Testis (tissue), 3 donors: ENCODE data around the gene PI4KB. TPM values are rescaled to one million over a fixed set of nuclear protein-coding genes. Genes with fewer than 3 reads are reported as not detected.

Experiments used
- DNase-seq: peaks from one replicate; pipeline ENCODE4 v3.0.0-alpha.2; 2019
- H3K27ac ChIP-seq, 2 donors: fragments of 200-600 bp; sonication (generic); one replicate each; pipeline ENCODE4 v1.5.1; 2019
- H3K27me3 ChIP-seq: fragments of 200-600 bp; sonication (generic); one replicate; pipeline ENCODE4 v1.5.1; 2019
- H3K36me3 ChIP-seq: fragments of 200-600 bp; sonication (generic); one replicate; pipeline ENCODE4 v1.5.1; 2017; ENCODE audit warnings: low read depth; ENCODE audit errors: missing control alignments
- H3K4me1 ChIP-seq: fragments of 200-600 bp; sonication (generic); one replicate; pipeline ENCODE4 v1.5.1; 2019
- H3K4me3 ChIP-seq, 2 donors: fragments of 200-600 bp; sonication (generic); one replicate each; pipeline ENCODE4 v1.5.1; 2017 to 2019
- H3K9me3 ChIP-seq: fragments of 200-600 bp; sonication (generic); one replicate; pipeline ENCODE4 v1.5.1; 2017
- CTCF ChIP-seq, 3 experiments: fragments of 450-650 bp in 2 of 3; fragments of 200-600 bp in 1 of 3; sonication (generic) in 1 of 3; IDR thresholded peaks; one replicate each; pipeline ENCODE4 v1.5.1; 2016 to 2019; ENCODE audit warnings: antibody characterized with exemption in 3 of 3, mild to moderate bottlenecking in 2 of 3, moderate library complexity in 1 of 3
- POLR2A ChIP-seq: fragments of 450-650 bp; IDR thresholded peaks from one replicate; pipeline ENCODE4 v1.6.1; 2017; ENCODE audit warnings: antibody characterized with exemption, mild to moderate bottlenecking, moderate library complexity
- WGBS, 2 donors: methylation state at CpG; one replicate each; pipeline ENCODE4 v1.1.5; 2018; 5-methylcytosine and 5-hydroxymethylcytosine counted together
- intact Hi-C: fragments of 100-400 bp; cut with DNase I; formaldehyde crosslinking; loops from one replicate; pipeline ENCODE4 v1.15.1; 2023; ENCODE audit warnings: low total_unique reads
- polyA plus RNA-seq: library from polyadenylated mRNA; stranded (reverse); fragments of 350-450 nt; fragmentation: Illumina TruSeq; extraction: RNeasy Lipid Tissue Mini Kit (QIAGEN cat#74804); gene quantifications from one replicate; pipeline ENCODE4 v1.2.3, GENCODE V29; 2014; ENCODE audit warnings: low read depth, low replicate concordance; ENCODE audit not compliant: insufficient read depth
- total RNA-seq, 2 donors: library from RNA; depleted of rRNA; stranded (reverse); fragments of >200 nt; gene quantifications; one replicate each; pipeline ENCODE4 v1.2.3, GENCODE V29; 2016

Gene PI4KB
- total and polyA plus RNA-seq, 3 donors from 2014 or later = 86.8 to 103 (median 87.9) TPM

GRCh38 chr1:151287767-151288500 lies 39.3 kb downstream of the PI4KB start:
- Histone ChIP-seq H3K27ac (no peak overlapping the region), H3K27me3 (no peaks in the 10 kb centered on the region), H3K4me1 (peaks cover 15% of the 10 kb centered on the region), H3K4me3 (no peak overlapping the region), H3K9me3 (no peaks in the 10 kb centered on the region), H3K36me3 (no peaks in the 10 kb centered on the region)
- intact Hi-C loops = no loop called here
- TF ChIP-seq CTCF (IDR thresholded peaks at IDR 0.05) (no peak), POLR2A (no peak)
- no peak for DNase-seq
- WGBS, 2 donors = 86 to 90% methylated on average over 5 to 18 of the region's 22 CpGs

- no peak overlapping the region for H3K4me3 ChIP-seq
- WGBS, 2 donors = 85 to 92% methylated on average over 7 of the region's 7 CpGs
- no peak for DNase-seq
- no peaks in the 10 kb centered on the region for H3K9me3 ChIP-seq
- H3K27ac ChIP-seq = no peak overlapping the region
- no peaks in the 10 kb centered on the region for H3K27me3 ChIP-seq
- no peak for TF ChIP-seq POLR2A
- no peak for TF ChIP-seq CTCF (IDR thresholded peaks at IDR 0.05)
- no peaks in the 10 kb centered on the region for H3K36me3 ChIP-seq
- peaks cover 15% of the 10 kb centered on the region for H3K4me1 ChIP-seq
- intact Hi-C loops = no loop called here
Measured at GRCh38 chr1:151287341-151287699, 39.9 kb downstream of the PI4KB start.

- H3K27ac ChIP-seq = no peak overlapping the region
- H3K36me3 ChIP-seq = no peaks in the 10 kb centered on the region
- H3K9me3 ChIP-seq = no peaks in the 10 kb centered on the region
- no peak for DNase-seq
- peaks cover 15% of the 10 kb centered on the region for H3K4me1 ChIP-seq
- WGBS, 2 donors = 91 to 100% methylated on average over 1 to 10 of the region's 10 CpGs
- H3K4me3 ChIP-seq = no peak overlapping the region
- intact Hi-C loops = no loop called here
- H3K27me3 ChIP-seq = no peaks in the 10 kb centered on the region
- TF ChIP-seq POLR2A = no peak
- no peak for TF ChIP-seq CTCF (IDR thresholded peaks at IDR 0.05)
Measured at GRCh38 chr1:151286619-151287340, 40.4 kb downstream of the PI4KB start.

GRCh38 chr1:151284013-151284577 lies 43.1 kb downstream of the PI4KB start:
- intact Hi-C loops = no loop called here
- no peaks in the 10 kb centered on the region for H3K9me3 ChIP-seq
- peak overlapping the region in 1 of 2 donors; percentile 94 for H3K27ac ChIP-seq
- no peak overlapping the region for H3K4me3 ChIP-seq
- TF ChIP-seq POLR2A (no peak), CTCF (IDR thresholded peaks at IDR 0.05) (no peak)
- DNase-seq = no peak
- WGBS, 2 donors = 55 to 56% methylated on average over 2 of the region's 2 CpGs
- H3K36me3 ChIP-seq = no peaks in the 10 kb centered on the region
- H3K4me1 ChIP-seq = peaks cover 19% of the 10 kb centered on the region
- no peaks in the 10 kb centered on the region for H3K27me3 ChIP-seq
